Measurements from ENCODE around the gene FSTL4. TPM values are rescaled to one million over a fixed set of nuclear protein-coding genes. Genes with fewer than 3 reads are reported as not detected.

The FSTL4 gene
- total RNA-seq, 4 donors from 2014 or later: 0.27 TPM; not detected in 3

DNA sequence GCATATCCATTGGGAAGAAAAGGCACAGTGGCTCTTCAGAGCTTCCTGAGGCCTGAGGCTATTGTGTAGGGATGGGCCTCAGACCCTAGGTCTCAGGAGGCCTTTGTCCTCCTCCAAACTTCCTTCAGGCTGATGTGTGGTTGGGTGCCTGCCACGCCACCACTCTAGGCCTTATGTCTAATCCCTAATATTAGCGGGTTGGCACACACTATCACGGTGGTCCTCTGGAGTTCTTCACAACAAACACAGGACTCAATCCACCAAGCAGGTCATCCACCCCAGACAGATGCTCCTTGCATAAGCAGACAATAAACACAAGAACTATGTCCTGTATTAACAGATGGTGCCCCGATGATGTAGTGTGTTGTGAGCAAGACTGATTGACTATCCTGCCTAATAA lies 31.0 kb upstream of the FSTL4 start:
- TF ChIP-seq, protein P1, sequence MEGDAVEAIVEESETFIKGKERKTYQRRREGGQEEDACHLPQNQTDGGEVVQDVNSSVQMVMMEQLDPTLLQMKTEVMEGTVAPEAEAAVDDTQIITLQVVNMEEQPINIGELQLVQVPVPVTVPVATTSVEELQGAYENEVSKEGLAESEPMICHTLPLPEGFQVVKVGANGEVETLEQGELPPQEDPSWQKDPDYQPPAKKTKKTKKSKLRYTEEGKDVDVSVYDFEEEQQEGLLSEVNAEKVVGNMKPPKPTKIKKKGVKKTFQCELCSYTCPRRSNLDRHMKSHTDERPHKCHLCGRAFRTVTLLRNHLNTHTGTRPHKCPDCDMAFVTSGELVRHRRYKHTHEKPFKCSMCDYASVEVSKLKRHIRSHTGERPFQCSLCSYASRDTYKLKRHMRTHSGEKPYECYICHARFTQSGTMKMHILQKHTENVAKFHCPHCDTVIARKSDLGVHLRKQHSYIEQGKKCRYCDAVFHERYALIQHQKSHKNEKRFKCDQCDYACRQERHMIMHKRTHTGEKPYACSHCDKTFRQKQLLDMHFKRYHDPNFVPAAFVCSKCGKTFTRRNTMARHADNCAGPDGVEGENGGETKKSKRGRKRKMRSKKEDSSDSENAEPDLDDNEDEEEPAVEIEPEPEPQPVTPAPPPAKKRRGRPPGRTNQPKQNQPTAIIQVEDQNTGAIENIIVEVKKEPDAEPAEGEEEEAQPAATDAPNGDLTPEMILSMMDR (IDR thresholded peaks at IDR 0.05): no peak
- TF ChIP-seq POLR2AphosphoS5 (IDR thresholded peaks at IDR 0.05) (no peak), POLR2A (IDR thresholded peaks at IDR 0.05) (no peak), EP300 (IDR thresholded peaks at IDR 0.05; ENCODE audit: low read depth) (no peak)
- no peaks in the 10 kb centered on the region for H3K36me3 ChIP-seq
- intact Hi-C loops (cut with DNase I; ENCODE audit: low total_unique reads): no loop called here
- DNase-seq: no peak
- H3K27me3 ChIP-seq: peaks cover 5% of the 10 kb centered on the region
- no peaks in the 10 kb centered on the region for H3K9me3 ChIP-seq
- no peaks in the 10 kb centered on the region for H3K4me1 ChIP-seq
- H3K4me3 ChIP-seq: no peak overlapping the region
- in situ Hi-C loops (cut with MboI; ENCODE audit: low pct_ligation_motif_present in 1 of 4, low pct_unique_long_range_greater_than_20kb in 1 of 4, low sequenced_read_pairs in 3 of 4): no loop called here
- 87 to 100% methylated on average over 1 to 4 of the region's 4 CpGs for WGBS, 2 donors (ENCODE audit: low coverage in 1 of 2)
- no peak overlapping the region for H3K27ac ChIP-seq

GRCh38 chr5:133642153-133642722 lies 29.9 kb upstream of the FSTL4 start:
- 59 to 83% methylated on average over 1 to 2 of the region's 2 CpGs for WGBS, 2 donors (ENCODE audit: low coverage in 1 of 2)
- DNase-seq: no peak
- H3K9me3 ChIP-seq: no peaks in the 10 kb centered on the region
- no peak overlapping the region for H3K27ac ChIP-seq
- H3K4me3 ChIP-seq: no peak overlapping the region
- in situ Hi-C loops (cut with MboI; ENCODE audit: low pct_ligation_motif_present in 1 of 4, low pct_unique_long_range_greater_than_20kb in 1 of 4, low sequenced_read_pairs in 3 of 4): no loop called here
- intact Hi-C loops (cut with DNase I; ENCODE audit: low total_unique reads): no loop called here
- no peaks in the 10 kb centered on the region for H3K4me1 ChIP-seq
- peaks cover 5% of the 10 kb centered on the region for H3K27me3 ChIP-seq
- TF ChIP-seq EP300 (IDR thresholded peaks at IDR 0.05; ENCODE audit: low read depth) (no peak), POLR2AphosphoS5 (IDR thresholded peaks at IDR 0.05) (no peak)
- H3K36me3 ChIP-seq: no peaks in the 10 kb centered on the region

DNA sequence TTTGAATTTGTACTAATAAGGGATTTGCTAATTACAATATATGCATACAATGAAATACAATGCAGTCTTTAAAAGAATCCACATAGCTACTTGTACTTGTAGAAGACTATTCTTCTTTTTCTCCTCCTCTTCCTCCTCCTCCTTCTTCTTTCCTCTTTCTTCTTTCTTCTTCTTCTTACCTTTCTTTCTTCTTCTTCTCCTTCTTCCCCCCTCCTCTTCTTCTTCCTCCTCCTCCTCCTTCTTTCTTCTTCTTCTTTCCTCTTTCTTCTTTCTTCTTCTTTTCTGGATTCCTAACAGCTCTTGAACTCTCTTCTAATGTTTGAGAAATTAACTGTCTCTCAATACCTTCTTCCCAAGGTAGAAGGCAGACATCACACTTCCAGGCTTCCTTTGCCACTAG lies 29.3 kb upstream of the FSTL4 start:
- TF ChIP-seq POLR2AphosphoS5 (IDR thresholded peaks at IDR 0.05): no peak
- TF ChIP-seq, protein P1 (IDR thresholded peaks at IDR 0.05): no peak
- no peak for TF ChIP-seq POLR2A (IDR thresholded peaks at IDR 0.05)
- no peak for TF ChIP-seq EP300 (IDR thresholded peaks at IDR 0.05; ENCODE audit: low read depth)
- DNase-seq: no peak
- in situ Hi-C loops (cut with MboI; ENCODE audit: low pct_ligation_motif_present in 1 of 4, low pct_unique_long_range_greater_than_20kb in 1 of 4, low sequenced_read_pairs in 3 of 4) (no loop called here), intact Hi-C loops (cut with DNase I; ENCODE audit: low total_unique reads) (no loop called here)
- Histone ChIP-seq H3K27ac (no peak overlapping the region), H3K4me3 (no peak overlapping the region), H3K9me3 (no peaks in the 10 kb centered on the region), H3K36me3 (no peaks in the 10 kb centered on the region), H3K4me1 (no peaks in the 10 kb centered on the region), H3K27me3 (peaks cover 5% of the 10 kb centered on the region)

DNA sequence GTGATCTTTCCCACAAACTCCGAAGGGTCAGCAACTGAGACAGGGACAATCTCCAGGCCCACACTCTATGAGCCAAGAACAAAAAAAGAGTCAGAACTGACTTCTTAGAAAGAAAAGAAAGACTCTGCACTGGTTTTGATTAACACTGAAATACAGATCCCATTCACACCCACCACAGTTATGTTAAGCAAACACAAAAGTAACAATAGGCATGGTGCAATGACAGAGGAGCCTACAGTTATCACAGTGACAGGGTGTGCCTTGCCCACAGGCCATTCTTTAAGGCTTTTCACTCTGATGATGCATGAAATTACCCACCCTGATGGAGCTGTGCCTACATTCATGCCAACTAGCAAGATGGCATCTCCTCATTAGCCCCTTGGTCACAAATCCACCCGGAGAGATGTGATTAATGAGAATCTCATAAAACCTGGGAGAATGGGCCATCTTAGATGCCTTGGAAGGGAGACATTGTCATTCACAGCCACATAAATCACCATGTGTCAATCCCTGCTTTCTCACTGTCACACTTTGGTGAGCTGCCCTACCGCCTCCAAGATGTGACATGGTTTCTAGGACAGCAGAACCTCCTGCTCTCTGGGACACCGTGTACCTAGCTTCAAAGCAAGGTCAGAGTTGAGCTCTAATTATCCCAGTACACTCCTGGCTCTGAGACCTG lies 27.6 kb upstream of the FSTL4 start:
- no peaks in the 10 kb centered on the region for H3K4me1 ChIP-seq

More for the DNA sequence above, 27.6 kb upstream of the FSTL4 start:
- intact Hi-C loops (cut with DNase I; ENCODE audit: low total_unique reads) (no loop called here), in situ Hi-C loops (cut with MboI; ENCODE audit: low pct_ligation_motif_present in 1 of 4, low pct_unique_long_range_greater_than_20kb in 1 of 4, low sequenced_read_pairs in 3 of 4) (no loop called here)
- Histone ChIP-seq H3K4me3 (no peak overlapping the region), H3K27ac (no peak overlapping the region), H3K27me3 (peaks cover 5% of the 10 kb centered on the region), H3K9me3 (no peaks in the 10 kb centered on the region), H3K36me3 (no peaks in the 10 kb centered on the region)
- DNase-seq: no peak
- WGBS, 2 donors (ENCODE audit: low coverage in 1 of 2): 72 to 78% methylated on average over 2 to 4 of the region's 4 CpGs
- no peak for TF ChIP-seq POLR2AphosphoS5 (IDR thresholded peaks at IDR 0.05)
- TF ChIP-seq, protein P1 (IDR thresholded peaks at IDR 0.05): no peak
- TF ChIP-seq EP300 (IDR thresholded peaks at IDR 0.05; ENCODE audit: low read depth): no peak
- no peak for TF ChIP-seq POLR2A (IDR thresholded peaks at IDR 0.05)

All from transverse colon (tissue), 4 donors.